Measurements from ENCODE around the gene MMP3. TPM values are rescaled to one million over a fixed set of nuclear protein-coding genes. Genes with fewer than 3 reads are reported as not detected.

The MMP3 gene
- total RNA-seq, 2 donors from 2014 or later, result 0.41 TPM; not detected in 1

DNA sequence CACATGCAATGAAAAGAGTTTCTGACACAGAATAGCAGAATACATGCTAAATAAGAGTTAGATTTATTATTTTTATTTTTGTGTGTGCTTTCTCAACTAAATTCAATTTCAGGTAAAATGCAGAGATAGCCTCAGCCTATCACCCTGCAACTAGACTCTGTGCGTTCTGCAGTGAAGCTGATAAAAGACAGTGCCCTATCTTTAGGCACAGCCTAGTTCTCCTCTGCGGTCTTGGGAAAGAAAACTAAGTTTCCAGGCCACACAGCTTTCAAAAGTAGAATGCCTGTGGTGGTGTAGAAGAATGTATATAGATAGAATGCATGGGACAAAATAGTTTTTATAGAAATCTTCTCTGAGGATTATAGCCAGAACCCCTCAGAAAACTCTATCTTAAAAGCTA is 33.4 kb downstream of the MMP3 start:
- Histone ChIP-seq H3K27ac (no peak overlapping the region), H3K36me3 (no peaks in the 10 kb centered on the region), H3K4me1 (replicated peaks) (no peaks in the 10 kb centered on the region), H3K9me3 (no peaks in the 10 kb centered on the region), H3K27me3 (replicated peaks; ENCODE audit: insufficient read depth) (no peaks in the 10 kb centered on the region), H3K4me3 (no peak overlapping the region)
- TF ChIP-seq POLR2A (IDR thresholded peaks at IDR 0.05), result no peak
- TF ChIP-seq POLR2AphosphoS5 (IDR thresholded peaks at IDR 0.05), result no peak
- TF ChIP-seq CTCF (IDR thresholded peaks at IDR 0.05), result no peak
- DNase-seq (ENCODE audit: low spot score), result no peak
- intact Hi-C loops (cut with DNase I), result no loop called here
- whole genome bisulfite sequencing, result 88% methylated on average over 2 of the region's 2 CpGs

GRCh38 chr11:102807921-102808320 is 35.5 kb downstream of the MMP3 start:
- Histone ChIP-seq H3K36me3 (no peaks in the 10 kb centered on the region), H3K4me1 (replicated peaks) (no peaks in the 10 kb centered on the region), H3K27me3 (replicated peaks; ENCODE audit: insufficient read depth) (no peaks in the 10 kb centered on the region), H3K27ac (no peak overlapping the region), H3K4me3 (no peak overlapping the region), H3K9me3 (no peaks in the 10 kb centered on the region)
- no peak for DNase-seq (ENCODE audit: low spot score)
- WGBS, result 73% methylated on average over 19 of the region's 19 CpGs
- TF ChIP-seq CTCF (IDR thresholded peaks at IDR 0.05) (no peak), POLR2AphosphoS5 (IDR thresholded peaks at IDR 0.05) (no peak), POLR2A (IDR thresholded peaks at IDR 0.05) (no peak)
- intact Hi-C loops (cut with DNase I), result no loop called here

- WGBS, result 72% methylated on average over 3 of the region's 3 CpGs
- Histone ChIP-seq H3K4me3 (no peak overlapping the region), H3K9me3 (no peaks in the 10 kb centered on the region), H3K4me1 (replicated peaks) (no peaks in the 10 kb centered on the region), H3K27ac (no peak overlapping the region), H3K36me3 (no peaks in the 10 kb centered on the region), H3K27me3 (replicated peaks; ENCODE audit: insufficient read depth) (no peaks in the 10 kb centered on the region)
- intact Hi-C loops (cut with DNase I), result no loop called here
- no peak for DNase-seq (ENCODE audit: low spot score)
- no peak for TF ChIP-seq CTCF (IDR thresholded peaks at IDR 0.05)
- TF ChIP-seq POLR2A (IDR thresholded peaks at IDR 0.05), result no peak
- no peak for TF ChIP-seq POLR2AphosphoS5 (IDR thresholded peaks at IDR 0.05)
Measured at GRCh38 chr11:102806296-102806695, 37.1 kb downstream of the MMP3 start.

DNA sequence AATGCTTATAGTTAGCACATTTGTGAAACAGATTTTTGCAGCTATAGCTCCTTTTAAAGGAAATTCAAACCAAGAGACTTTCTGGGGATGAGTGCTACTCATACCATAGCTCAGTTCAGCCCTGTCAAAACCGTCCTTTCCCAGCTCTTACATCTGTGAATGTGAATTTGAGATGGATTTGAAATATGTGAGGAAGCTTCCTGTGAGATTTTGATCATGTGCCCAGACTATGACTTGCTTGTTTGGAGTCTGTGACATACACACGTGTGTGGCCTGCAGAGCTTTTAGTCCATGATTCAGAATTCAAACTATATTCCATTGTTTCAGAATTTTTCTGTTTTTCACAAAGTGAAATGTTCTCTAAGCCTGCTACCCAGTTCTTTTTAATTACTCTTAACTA is 41.1 kb downstream of the MMP3 start:
- Histone ChIP-seq H3K9me3 (no peaks in the 10 kb centered on the region), H3K27ac (no peak overlapping the region), H3K27me3 (replicated peaks; ENCODE audit: insufficient read depth) (no peaks in the 10 kb centered on the region), H3K4me3 (no peak overlapping the region), H3K4me1 (replicated peaks) (no peaks in the 10 kb centered on the region), H3K36me3 (no peaks in the 10 kb centered on the region)
- WGBS, result 47% methylated on average over 2 of the region's 2 CpGs
- intact Hi-C loops (cut with DNase I), result no loop called here
- TF ChIP-seq CTCF (IDR thresholded peaks at IDR 0.05) (no peak), POLR2AphosphoS5 (IDR thresholded peaks at IDR 0.05) (no peak), POLR2A (IDR thresholded peaks at IDR 0.05) (no peak)
- no peak for DNase-seq (ENCODE audit: low spot score)

DNA sequence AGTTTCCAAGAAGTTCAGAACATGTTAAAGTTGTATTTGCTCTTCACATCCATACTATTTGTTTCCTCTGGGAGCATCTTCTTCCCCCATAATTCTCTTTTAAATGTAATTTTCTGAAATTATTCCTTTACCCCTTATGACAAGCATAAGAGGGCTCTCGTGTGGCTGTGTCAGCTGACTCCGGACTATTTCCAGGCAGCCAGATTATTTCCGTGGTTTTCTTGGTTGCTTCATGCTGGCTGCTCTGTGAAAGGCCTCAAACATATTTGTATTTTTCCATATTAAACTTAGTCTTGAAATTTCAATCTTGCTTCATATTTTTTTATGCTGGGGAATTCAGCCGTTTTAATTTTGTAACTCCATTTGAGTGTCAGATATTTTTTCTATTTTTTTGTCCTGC is 42.6 kb downstream of the MMP3 start:
- intact Hi-C loops (cut with DNase I), result no loop called here
- WGBS, result 83% methylated on average over 4 of the region's 4 CpGs
- no peak for DNase-seq (ENCODE audit: low spot score)
- Histone ChIP-seq H3K9me3 (no peaks in the 10 kb centered on the region), H3K4me1 (replicated peaks) (no peaks in the 10 kb centered on the region), H3K4me3 (no peak overlapping the region), H3K27ac (no peak overlapping the region), H3K27me3 (replicated peaks; ENCODE audit: insufficient read depth) (no peaks in the 10 kb centered on the region), H3K36me3 (no peaks in the 10 kb centered on the region)
- TF ChIP-seq POLR2AphosphoS5 (IDR thresholded peaks at IDR 0.05) (no peak), CTCF (IDR thresholded peaks at IDR 0.05) (no peak), POLR2A (IDR thresholded peaks at IDR 0.05) (no peak)

All from prostate gland (tissue), 2 donors.